Thoracic aorta (tissue), 2 donors: Measurements from ENCODE around the gene ABCG5. TPM values are rescaled to one million over a fixed set of nuclear protein-coding genes. Genes with fewer than 3 reads are reported as not detected.

Experiments
- ATAC-seq: fragments of 150-250 bp; one replicate; pipeline ENCODE4 v1.8.0; 2017; ENCODE audit warnings: low read depth; ENCODE audit not compliant: insufficient number of reproducible peaks, low FRiP score
- DNase-seq: peaks from one replicate; pipeline ENCODE4 v3.0.0-alpha.2; 2020; ENCODE audit warnings: low spot score
- H3K27ac ChIP-seq, 2 donors: fragments of 200-600 bp; sonication (generic); 1 replicate in 1 of 2; 2 replicates in 1 of 2; pipeline ENCODE4 v1.5.1; 2016; ENCODE audit warnings: mild to moderate bottlenecking in 2 of 2, moderate library complexity in 2 of 2
- H3K27me3 ChIP-seq: fragments of 200-600 bp; sonication (generic); replicated peaks from 2 replicates; pipeline ENCODE4 v1.6.0; 2016; ENCODE audit warnings: mild to moderate bottlenecking; ENCODE audit not compliant: insufficient read depth
- H3K36me3 ChIP-seq: fragments of 200-600 bp; sonication (generic); one replicate; pipeline ENCODE4 v1.5.1; 2016
- H3K4me1 ChIP-seq, 2 donors: fragments of 200-600 bp; sonication (generic); 1 replicate in 1 of 2; 2 replicates in 1 of 2; pipeline versions ENCODE4 v1.5.1 to v1.6.0; 2016; ENCODE audit warnings: low read depth in 2 of 2, mild to moderate bottlenecking in 1 of 2; ENCODE audit not compliant: control insufficient read depth in 1 of 2
- H3K4me3 ChIP-seq: fragments of 200-600 bp; sonication (generic); 2 replicates; pipeline ENCODE4 v1.5.1; 2016; ENCODE audit warnings: mild to moderate bottlenecking
- H3K9me3 ChIP-seq: fragments of 200-600 bp; sonication (generic); 2 replicates; pipeline ENCODE4 v1.5.1; 2016
- total RNA-seq, 2 donors: library from RNA; depleted of rRNA; stranded (reverse); fragments of >200 nt; gene quantifications; one replicate each; pipeline versions ENCODE4 v1.1.0 to v1.2.3, GENCODE V29; 2016
- TF ChIP-seq, protein P1 (sequence below): fragments of 200-600 bp; sonication (generic); IDR thresholded peaks from one replicate; pipeline ENCODE4 v1.5.1; 2019; ENCODE audit warnings: antibody characterized with exemption

ABCG5 gene
- total RNA-seq, 2 donors from 2014 or later: not detected

DNA sequence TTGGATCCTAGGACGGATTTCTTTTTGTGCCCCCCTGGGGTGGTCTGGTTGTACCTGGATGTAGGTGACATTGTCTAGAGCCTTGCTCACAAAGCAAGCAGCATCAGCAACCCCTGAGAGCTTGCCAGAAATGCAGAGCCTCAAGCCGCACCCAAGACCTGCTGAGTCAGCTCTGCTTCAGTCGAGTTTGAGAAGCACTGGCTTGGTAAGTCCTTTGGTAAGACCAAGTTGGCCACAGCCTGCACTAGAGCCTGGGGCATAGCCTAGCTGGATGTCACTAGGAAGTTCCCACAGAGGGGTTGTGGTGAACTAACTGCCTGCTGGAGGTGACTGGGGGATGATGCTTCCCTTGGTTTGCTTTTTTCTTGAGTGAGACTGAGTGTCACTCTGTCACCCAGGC, 6.2 kb downstream of the ABCG5 start:
- Histone ChIP-seq H3K4me1 (no peaks in the 10 kb centered on the region), H3K9me3 (no peaks in the 10 kb centered on the region), H3K27me3 (no peaks in the 10 kb centered on the region), H3K36me3 (no peaks in the 10 kb centered on the region), H3K4me3 (no peak overlapping the region), H3K27ac (no peak overlapping the region)
- DNase-seq (no peak), ATAC-seq (no peak)
- TF ChIP-seq, protein P1, sequence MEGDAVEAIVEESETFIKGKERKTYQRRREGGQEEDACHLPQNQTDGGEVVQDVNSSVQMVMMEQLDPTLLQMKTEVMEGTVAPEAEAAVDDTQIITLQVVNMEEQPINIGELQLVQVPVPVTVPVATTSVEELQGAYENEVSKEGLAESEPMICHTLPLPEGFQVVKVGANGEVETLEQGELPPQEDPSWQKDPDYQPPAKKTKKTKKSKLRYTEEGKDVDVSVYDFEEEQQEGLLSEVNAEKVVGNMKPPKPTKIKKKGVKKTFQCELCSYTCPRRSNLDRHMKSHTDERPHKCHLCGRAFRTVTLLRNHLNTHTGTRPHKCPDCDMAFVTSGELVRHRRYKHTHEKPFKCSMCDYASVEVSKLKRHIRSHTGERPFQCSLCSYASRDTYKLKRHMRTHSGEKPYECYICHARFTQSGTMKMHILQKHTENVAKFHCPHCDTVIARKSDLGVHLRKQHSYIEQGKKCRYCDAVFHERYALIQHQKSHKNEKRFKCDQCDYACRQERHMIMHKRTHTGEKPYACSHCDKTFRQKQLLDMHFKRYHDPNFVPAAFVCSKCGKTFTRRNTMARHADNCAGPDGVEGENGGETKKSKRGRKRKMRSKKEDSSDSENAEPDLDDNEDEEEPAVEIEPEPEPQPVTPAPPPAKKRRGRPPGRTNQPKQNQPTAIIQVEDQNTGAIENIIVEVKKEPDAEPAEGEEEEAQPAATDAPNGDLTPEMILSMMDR: no peak

DNA sequence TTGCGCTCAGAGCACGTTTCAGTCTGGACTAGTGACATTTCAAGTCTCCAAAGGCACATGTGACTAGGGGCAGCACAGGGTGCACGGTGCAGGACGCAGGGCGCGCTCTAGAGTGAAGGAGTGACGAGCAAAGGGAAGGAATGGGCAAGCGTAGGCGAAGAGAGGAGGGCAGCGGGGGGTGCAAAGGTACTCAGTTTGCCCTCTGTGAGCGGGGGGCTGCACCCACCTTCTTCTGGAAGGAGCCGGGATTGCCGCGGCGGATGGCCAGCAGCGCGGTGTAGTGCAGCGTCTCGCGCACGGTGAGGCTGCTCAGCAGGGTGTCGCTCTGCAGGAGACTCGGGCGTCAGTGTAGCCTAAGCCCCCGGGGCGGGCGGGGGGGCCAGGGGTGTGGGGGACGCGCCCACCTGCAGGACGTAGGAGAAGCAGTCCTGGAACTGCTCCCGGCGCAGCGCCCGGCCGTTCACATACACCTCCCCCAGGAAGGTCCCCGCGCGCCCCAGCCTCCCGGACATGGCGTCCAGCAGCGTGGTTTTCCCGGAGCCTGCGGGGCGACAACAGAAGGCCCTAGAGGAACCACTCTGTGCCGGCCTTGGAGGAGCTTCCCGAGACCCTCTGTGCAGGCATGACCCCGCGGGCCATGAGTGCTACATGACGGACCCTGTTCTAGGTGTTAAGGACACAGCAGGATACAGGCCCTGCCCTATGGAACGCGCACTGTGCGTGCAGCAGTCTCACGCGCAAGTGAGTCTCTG, 6.9 kb downstream of the ABCG5 start:
- Histone ChIP-seq H3K4me3 (peak overlapping the region; percentile 20), H3K9me3 (no peaks in the 10 kb centered on the region), H3K4me1 (no peaks in the 10 kb centered on the region), H3K27me3 (no peaks in the 10 kb centered on the region), H3K36me3 (no peaks in the 10 kb centered on the region), H3K27ac (no peak overlapping the region)
- DNase-seq (no peak), ATAC-seq (no peak)
- TF ChIP-seq, protein P1: no peak

DNA sequence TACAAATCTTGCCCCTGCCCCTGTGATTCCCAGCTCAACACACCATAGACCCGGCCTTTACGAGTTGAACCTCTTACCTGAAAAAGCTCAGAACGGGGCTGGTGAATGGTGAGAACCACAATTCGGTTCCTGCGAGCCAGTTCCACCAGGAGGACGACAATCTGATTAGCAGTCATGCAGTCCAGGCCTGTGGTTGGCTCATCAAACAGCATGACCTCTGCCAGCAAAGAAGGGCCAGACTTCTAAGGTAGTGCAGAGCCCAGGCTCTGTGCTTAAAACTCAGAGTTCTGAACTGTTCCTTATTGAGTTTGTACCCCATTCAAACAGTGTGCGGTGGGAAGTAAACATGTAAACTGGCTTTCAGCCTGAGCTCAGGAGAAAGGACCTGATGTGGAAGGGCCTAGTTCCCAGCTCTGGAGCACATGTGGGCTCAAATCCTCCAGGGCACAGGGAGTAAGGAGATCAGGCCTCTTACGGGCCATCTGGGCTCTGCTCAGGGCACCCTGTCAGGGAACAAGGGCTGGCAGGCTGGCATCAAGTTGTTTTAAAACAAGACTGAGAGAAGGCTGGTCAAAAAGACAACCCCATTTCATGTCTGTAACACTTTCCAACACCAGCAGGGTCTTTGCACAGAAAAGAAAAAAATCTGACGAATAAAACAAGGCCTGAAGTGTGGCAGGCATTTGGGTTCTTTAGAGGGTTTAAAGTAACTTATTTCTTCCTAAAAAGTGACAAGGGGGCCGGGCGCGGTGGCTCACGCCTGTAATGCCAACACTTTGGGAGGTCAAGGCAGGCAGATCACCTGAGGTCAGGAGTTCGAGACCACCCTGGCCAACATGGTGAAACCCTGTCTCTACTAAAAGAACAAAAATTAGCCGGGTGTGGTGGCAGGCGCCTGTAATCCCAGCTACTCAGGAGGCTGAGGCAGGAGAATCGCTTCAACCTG, 12.1 kb downstream of the ABCG5 start:
- no peaks in the 10 kb centered on the region for H3K9me3 ChIP-seq
- H3K4me1 ChIP-seq: no peaks in the 10 kb centered on the region
- no peak for ATAC-seq
- TF ChIP-seq, protein P1: no peak
- no peak overlapping the region for H3K4me3 ChIP-seq
- H3K27ac ChIP-seq: no peak overlapping the region
- DNase-seq: no peak
- no peaks in the 10 kb centered on the region for H3K27me3 ChIP-seq
- H3K36me3 ChIP-seq: no peaks in the 10 kb centered on the region

DNA sequence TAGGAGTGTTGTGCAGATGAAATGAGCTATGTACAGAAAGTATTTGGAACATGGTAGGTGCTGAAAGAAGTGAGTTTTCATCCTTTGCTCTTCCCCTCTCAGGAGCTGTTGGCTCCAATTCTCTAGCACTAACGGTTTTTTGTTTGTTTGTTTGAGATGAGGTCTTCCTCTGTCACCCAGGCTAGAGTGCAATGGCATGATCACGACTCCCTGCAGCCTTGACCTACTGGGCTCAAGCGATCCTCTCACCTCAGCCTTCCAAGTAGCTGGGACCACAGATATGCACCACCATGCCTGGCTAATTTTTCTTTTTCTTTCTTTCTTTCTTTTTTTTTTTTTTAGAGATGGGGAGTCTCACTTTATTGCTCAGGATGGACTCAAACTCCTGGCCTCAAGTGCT, 12.8 kb downstream of the ABCG5 start:
- no peaks in the 10 kb centered on the region for H3K9me3 ChIP-seq
- H3K4me1 ChIP-seq: no peaks in the 10 kb centered on the region
- ATAC-seq (no peak), DNase-seq (no peak)
- H3K27me3 ChIP-seq: no peaks in the 10 kb centered on the region
- H3K27ac ChIP-seq: no peak overlapping the region
- no peak overlapping the region for H3K4me3 ChIP-seq
- H3K36me3 ChIP-seq: no peaks in the 10 kb centered on the region
- TF ChIP-seq, protein P1: no peak

DNA sequence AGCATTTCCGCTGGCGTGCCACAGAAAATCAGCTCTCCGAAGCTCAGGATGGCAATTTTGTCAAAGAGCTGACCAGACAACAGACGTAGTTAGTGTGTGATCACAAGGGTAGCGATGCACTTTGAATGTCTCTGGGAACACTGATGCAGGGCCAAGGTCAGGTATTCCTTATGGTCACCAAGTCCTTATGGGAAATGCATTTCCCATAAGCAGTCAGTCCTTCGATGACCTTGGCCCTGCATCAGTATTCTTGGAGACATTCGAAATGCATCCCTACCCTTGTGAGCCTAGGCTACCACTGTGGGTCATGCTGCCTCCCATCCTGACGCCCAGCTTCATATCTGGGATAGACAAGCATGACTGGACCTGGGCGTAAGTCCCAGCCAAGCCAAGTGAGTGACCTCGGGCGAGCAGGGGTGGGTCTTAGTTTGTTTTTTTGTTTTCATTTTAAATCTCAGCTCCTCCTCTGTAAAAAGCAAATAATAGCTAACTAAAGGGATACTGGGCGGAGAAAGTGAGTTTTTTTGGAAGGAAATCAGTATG, 13.6 kb downstream of the ABCG5 start:
- H3K9me3 ChIP-seq: no peaks in the 10 kb centered on the region
- TF ChIP-seq, protein P1: no peak
- DNase-seq (no peak), ATAC-seq (no peak)
- H3K36me3 ChIP-seq: no peaks in the 10 kb centered on the region
- no peak overlapping the region for H3K27ac ChIP-seq
- no peaks in the 10 kb centered on the region for H3K27me3 ChIP-seq
- no peaks in the 10 kb centered on the region for H3K4me1 ChIP-seq
- H3K4me3 ChIP-seq: no peak overlapping the region
